Muscle layer of colon (tissue), 2 donors: ENCODE results near the gene VDAC1.
A peak's percentile ranks its signal among the peaks of the same experiment; 100 is the strongest.

Source experiments
- H3K27ac ChIP-seq: one replicate; pipeline ENCODE4 v1.7.0; 2013; ENCODE audit warnings: low read depth, mild to moderate bottlenecking, low read length, moderate library complexity
- H3K27me3 ChIP-seq, 2 donors: one replicate each; pipeline ENCODE4 v1.7.0; 2013; ENCODE audit warnings: low read length in 2 of 2, mild to moderate bottlenecking in 2 of 2; ENCODE audit not compliant: insufficient read depth in 2 of 2, control insufficient read depth in 1 of 2
- H3K36me3 ChIP-seq: one replicate; pipeline ENCODE4 v1.7.0; 2013; ENCODE audit warnings: mild to moderate bottlenecking, low read length; ENCODE audit not compliant: insufficient read depth
- H3K4me1 ChIP-seq: one replicate; pipeline ENCODE4 v1.7.0; 2013; ENCODE audit warnings: mild to moderate bottlenecking, low read length; ENCODE audit not compliant: insufficient read depth
- H3K4me3 ChIP-seq, 2 donors: one replicate each; pipeline ENCODE4 v1.7.0; 2013; ENCODE audit warnings: low read length in 2 of 2, low read depth in 1 of 2, mild to moderate bottlenecking in 1 of 2, moderate library complexity in 1 of 2
- H3K9ac ChIP-seq: one replicate; pipeline ENCODE4 v1.7.0; 2013; ENCODE audit warnings: low read length
- H3K9me3 ChIP-seq: one replicate; pipeline ENCODE4 v1.7.0; 2013; ENCODE audit warnings: mild to moderate bottlenecking, low read length
- donor health status: abdominal sarcoma.
- donor health status: Adenocarcinoma of cecum.

Gene VDAC1

GRCh38 chr5:133974142-133974541 lies 30.6 kb downstream of the VDAC1 start:
- Histone ChIP-seq H3K4me3 (no peak overlapping the region), H3K36me3 (peaks cover 42% of the 10 kb centered on the region), H3K4me1 (peaks cover 6% of the 10 kb centered on the region), H3K27me3 (no peaks in the 10 kb centered on the region), H3K9me3 (no peaks in the 10 kb centered on the region), H3K9ac (no peak overlapping the region), H3K27ac (no peak overlapping the region)

- H3K9me3 ChIP-seq, result no peaks in the 10 kb centered on the region
- H3K4me3 ChIP-seq, result no peak overlapping the region
- H3K27ac ChIP-seq, result no peak overlapping the region
- no peak overlapping the region for H3K9ac ChIP-seq
- peaks cover 27% of the 10 kb centered on the region for H3K36me3 ChIP-seq
- peaks cover 8% of the 10 kb centered on the region for H3K4me1 ChIP-seq
- no peaks in the 10 kb centered on the region for H3K27me3 ChIP-seq
These were observed 34.4 kb downstream of the VDAC1 start for GRCh38 chr5:133970325-133970909.

GRCh38 chr5:133969654-133970324 lies 35.0 kb downstream of the VDAC1 start:
- no peak overlapping the region for H3K27ac ChIP-seq
- H3K4me1 ChIP-seq, result peaks cover 8% of the 10 kb centered on the region
- no peaks in the 10 kb centered on the region for H3K9me3 ChIP-seq
- peaks cover 21% of the 10 kb centered on the region for H3K36me3 ChIP-seq
- H3K27me3 ChIP-seq, result no peaks in the 10 kb centered on the region
- no peak overlapping the region for H3K9ac ChIP-seq
- no peak overlapping the region for H3K4me3 ChIP-seq

GRCh38 chr5:133968204-133968980 lies 36.4 kb downstream of the VDAC1 start, which contains the start of gene C5orf15:
Gene C5orf15 (minus strand): TSS chr5:133968625. CDS start chr5:133968584, 41 bp downstream.
- H3K4me3 ChIP-seq, result peak within 1 kb of the TSS; percentile 73 to 79
- H3K9me3 ChIP-seq, result no peaks in the 10 kb centered on the region
- H3K27me3 ChIP-seq, result no peaks in the 10 kb centered on the region
- H3K4me1 ChIP-seq, result peaks cover 8% of the 10 kb centered on the region
- H3K27ac ChIP-seq, result peak within 1 kb of the TSS; percentile 94
- peak within 1 kb of the TSS; percentile 60 for H3K9ac ChIP-seq
- peaks cover 9% of the 10 kb centered on the region for H3K36me3 ChIP-seq

- H3K9ac ChIP-seq, result peak overlapping the region; percentile 60
- peak overlapping the region; percentile 94 for H3K27ac ChIP-seq
These were observed 37.0 kb downstream of the VDAC1 start for GRCh38 chr5:133967698-133968203.

GRCh38 chr5:133967124-133967523 lies 37.7 kb downstream of the VDAC1 start:
- Histone ChIP-seq H3K9me3 (no peaks in the 10 kb centered on the region), H3K4me3 (no peak overlapping the region), H3K4me1 (peaks cover 8% of the 10 kb centered on the region), H3K9ac (peak overlapping the region; percentile 60), H3K27ac (no peak overlapping the region), H3K27me3 (no peaks in the 10 kb centered on the region), H3K36me3 (peaks cover 5% of the 10 kb centered on the region)

More at GRCh38 chr5:133967698-133968203, 37.0 kb downstream of the VDAC1 start:
- peak overlapping the region; percentile 73 to 79 for H3K4me3 ChIP-seq
- peaks cover 8% of the 10 kb centered on the region for H3K4me1 ChIP-seq
- no peaks in the 10 kb centered on the region for H3K27me3 ChIP-seq
- no peaks in the 10 kb centered on the region for H3K9me3 ChIP-seq
- peaks cover 5% of the 10 kb centered on the region for H3K36me3 ChIP-seq

- Histone ChIP-seq H3K9me3 (no peaks in the 10 kb centered on the region), H3K27me3 (no peaks in the 10 kb centered on the region), H3K27ac (no peak overlapping the region), H3K9ac (no peak overlapping the region), H3K4me3 (no peak overlapping the region), H3K36me3 (no peaks in the 10 kb centered on the region), H3K4me1 (peaks cover 8% of the 10 kb centered on the region)
These were observed 38.7 kb downstream of the VDAC1 start for GRCh38 chr5:133966090-133966489.

- no peaks in the 10 kb centered on the region for H3K27me3 ChIP-seq
- H3K36me3 ChIP-seq, result no peaks in the 10 kb centered on the region
- no peaks in the 10 kb centered on the region for H3K4me1 ChIP-seq
- no peak overlapping the region for H3K27ac ChIP-seq
- H3K9ac ChIP-seq, result no peak overlapping the region
- H3K9me3 ChIP-seq, result no peaks in the 10 kb centered on the region
- H3K4me3 ChIP-seq, result no peak overlapping the region
These were observed 41.2 kb downstream of the VDAC1 start for GRCh38 chr5:133963493-133964128.

GRCh38 chr5:133962801-133963476 lies 41.8 kb downstream of the VDAC1 start:
- Histone ChIP-seq H3K9ac (no peak overlapping the region), H3K27ac (no peak overlapping the region), H3K9me3 (no peaks in the 10 kb centered on the region), H3K4me3 (no peak overlapping the region), H3K36me3 (peaks cover 4% of the 10 kb centered on the region), H3K27me3 (no peaks in the 10 kb centered on the region), H3K4me1 (no peaks in the 10 kb centered on the region)

- Histone ChIP-seq H3K9ac (no peak overlapping the region), H3K4me1 (no peaks in the 10 kb centered on the region), H3K36me3 (peaks cover 12% of the 10 kb centered on the region), H3K27me3 (no peaks in the 10 kb centered on the region), H3K9me3 (no peaks in the 10 kb centered on the region), H3K27ac (no peak overlapping the region), H3K4me3 (no peak overlapping the region)
These were observed 42.6 kb downstream of the VDAC1 start for GRCh38 chr5:133962131-133962530.
